ENCODE data around the gene LYZ. TPM values are rescaled to one million over a fixed set of nuclear protein-coding genes. Genes with fewer than 3 reads are reported as not detected.

The LYZ gene
- polyA plus RNA-seq, 1 donor (not counting 4 experiments of a cell fraction or from before 2014, with no cell fraction given) = not detected

GRCh38 chr12:69352904-69353303, 4.7 kb downstream of the LYZ start:
- no peak for DNase-seq (ENCODE audit: low read depth, low spot score)
- Histone ChIP-seq H2AFZ (ENCODE audit: control insufficient read depth, low read length) (no peak overlapping the region), H3K27me3 (ENCODE audit: control insufficient read depth, extremely low read depth, insufficient read depth, low read length) (no peaks in the 10 kb centered on the region), H3K4me1 (ENCODE audit: control insufficient read depth, extremely low read depth, insufficient read depth, low read length) (peaks cover 4% of the 10 kb centered on the region), H3K9me1 (ENCODE audit: control insufficient read depth, extremely low read depth, insufficient read depth, low read length) (no peaks in the 10 kb centered on the region), H3K9ac (ENCODE audit: control insufficient read depth, extremely low read depth, insufficient read depth, low read length) (no peak overlapping the region), H4K20me1 (ENCODE audit: control insufficient read depth, extremely low read depth, insufficient read depth, low read length) (no peaks in the 10 kb centered on the region), H3K9me3 (ENCODE audit: control insufficient read depth, low read depth, low read length) (no peaks in the 10 kb centered on the region), H3K4me3 (ENCODE audit: control insufficient read depth in 2 of 3, extremely low read depth in 1 of 3, insufficient read depth in 2 of 3, low read depth in 1 of 3, low read length in 3 of 3) (no peak overlapping the region), H3K27ac (ENCODE audit: control insufficient read depth, insufficient read depth, low read length) (no peak overlapping the region), H3K4me2 (ENCODE audit: control insufficient read depth, extremely low read depth, insufficient read depth, low read depth, low read length) (no peak overlapping the region), H3K79me2 (ENCODE audit: control insufficient read depth, insufficient read depth, low read length) (no peaks in the 10 kb centered on the region), H3K36me3 (ENCODE audit: control insufficient read depth in 2 of 2, extremely low read depth in 1 of 2, insufficient read depth in 2 of 2, low read length in 2 of 2) (no peaks in the 10 kb centered on the region)
- FAIRE-seq = no peak
- dilution Hi-C loops (cut with MboI; ENCODE audit: extremely low pct_ligation_motif_present, low sequenced_read_pairs) = no loop called here
- TF ChIP-seq CTCF (optimal IDR thresholded peaks at IDR 0.05 in 1 of 3, IDR thresholded peaks at IDR 0.05 in 1 of 3, conservative IDR thresholded peaks at IDR 0.05 in 1 of 3; ENCODE audit: extremely low read depth in 1 of 3, insufficient read depth in 2 of 3, low read length in 3 of 3) (no peak), EZH2 (IDR thresholded peaks at IDR 0.05; ENCODE audit: low read length) (no peak)

GRCh38 chr12:69354172-69354555, 6.0 kb downstream of the LYZ start:
- H3K4me2 ChIP-seq (ENCODE audit: control insufficient read depth, extremely low read depth, insufficient read depth, low read depth, low read length) = no peak overlapping the region
- TF ChIP-seq EZH2 (IDR thresholded peaks at IDR 0.05; ENCODE audit: low read length) (no peak), CTCF (optimal IDR thresholded peaks at IDR 0.05 in 1 of 3, IDR thresholded peaks at IDR 0.05 in 1 of 3, conservative IDR thresholded peaks at IDR 0.05 in 1 of 3; ENCODE audit: extremely low read depth in 1 of 3, insufficient read depth in 2 of 3, low read length in 3 of 3) (no peak)

More at GRCh38 chr12:69354172-69354555, 6.0 kb downstream of the LYZ start:
- FAIRE-seq (no peak), DNase-seq (ENCODE audit: low read depth, low spot score) (no peak)
- H3K4me1 ChIP-seq (ENCODE audit: control insufficient read depth, extremely low read depth, insufficient read depth, low read length) = peaks cover 9% of the 10 kb centered on the region
- H3K36me3 ChIP-seq (ENCODE audit: control insufficient read depth in 2 of 2, extremely low read depth in 1 of 2, insufficient read depth in 2 of 2, low read length in 2 of 2) = no peaks in the 10 kb centered on the region
- H3K27ac ChIP-seq (ENCODE audit: control insufficient read depth, insufficient read depth, low read length) = no peak overlapping the region
- dilution Hi-C loops (cut with MboI; ENCODE audit: extremely low pct_ligation_motif_present, low sequenced_read_pairs) = no loop called here
- H4K20me1 ChIP-seq (ENCODE audit: control insufficient read depth, extremely low read depth, insufficient read depth, low read length) = no peaks in the 10 kb centered on the region
- no peak overlapping the region for H3K4me3 ChIP-seq (ENCODE audit: control insufficient read depth in 2 of 3, extremely low read depth in 1 of 3, insufficient read depth in 2 of 3, low read depth in 1 of 3, low read length in 3 of 3)
- H3K9me1 ChIP-seq (ENCODE audit: control insufficient read depth, extremely low read depth, insufficient read depth, low read length) = no peaks in the 10 kb centered on the region
- no peak overlapping the region for H2AFZ ChIP-seq (ENCODE audit: control insufficient read depth, low read length)
- no peaks in the 10 kb centered on the region for H3K9me3 ChIP-seq (ENCODE audit: control insufficient read depth, low read depth, low read length)
- no peaks in the 10 kb centered on the region for H3K79me2 ChIP-seq (ENCODE audit: control insufficient read depth, insufficient read depth, low read length)
- H3K9ac ChIP-seq (ENCODE audit: control insufficient read depth, extremely low read depth, insufficient read depth, low read length) = no peak overlapping the region
- no peaks in the 10 kb centered on the region for H3K27me3 ChIP-seq (ENCODE audit: control insufficient read depth, extremely low read depth, insufficient read depth, low read length)

All from keratinocyte (primary cell).